Muscle of leg (tissue), 11 donors: Measurements from ENCODE around the gene BCAS1. TPM values are rescaled to one million over a fixed set of nuclear protein-coding genes. Genes with fewer than 3 reads are reported as not detected.

Experiments
- DNase-seq: peaks from one replicate; pipeline ENCODE4 v3.0.0; 2013
- H3K27ac ChIP-seq: one replicate; pipeline ENCODE4 v1.5.1; 2013; ENCODE audit warnings: mild to moderate bottlenecking, low read length, control low read depth
- H3K27me3 ChIP-seq: one replicate; pipeline ENCODE4 v1.6.1; 2013; ENCODE audit warnings: low read length; ENCODE audit not compliant: control insufficient read depth, insufficient read depth
- H3K36me3 ChIP-seq: one replicate; pipeline ENCODE4 v1.6.1; 2013; ENCODE audit warnings: low read length; ENCODE audit not compliant: control insufficient read depth, insufficient read depth
- H3K4me1 ChIP-seq: one replicate; pipeline ENCODE4 v1.6.1; 2013; ENCODE audit warnings: low read length; ENCODE audit not compliant: control insufficient read depth, insufficient read depth
- H3K4me3 ChIP-seq: one replicate; pipeline ENCODE4 v1.5.1; 2013; ENCODE audit warnings: low read length, control low read depth
- H3K9me3 ChIP-seq: replicated peaks from 2 replicates; pipeline ENCODE4 v1.6.1; 2013; ENCODE audit warnings: low read depth, low read length; ENCODE audit not compliant: control insufficient read depth
- WGBS: methylation state at CpG from one replicate; pipeline ENCODE4 v1.1.5; 2013; ENCODE audit warnings: missing lambda C conversion rate; ENCODE audit not compliant: insufficient coverage; 5-methylcytosine and 5-hydroxymethylcytosine counted together
- polyA plus RNA-seq, 8 donors: library from polyadenylated mRNA; unstranded; fragments of 120-200 nt; gene quantifications; one replicate each; pipeline versions ENCODE4 v1.2.1 to v1.2.3, GENCODE V29; 2013; ENCODE audit warnings: inconsistent platforms in 1 of 8, low replicate concordance in 1 of 8; ENCODE audit not compliant: insufficient read length in 8 of 8, insufficient read depth in 1 of 8
- total RNA-seq: library from RNA; stranded (reverse); fragments of 120-200 nt; gene quantifications from one replicate; pipeline ENCODE4 v1.2.4, GENCODE V29; 2013

The BCAS1 gene
- total and polyA plus RNA-seq, 9 donors, result 2.6 to 11.4 (median 5.4) TPM

- WGBS, result no CpG with 5 or more reads among the region's 7 CpGs
- Histone ChIP-seq H3K4me1 (no peaks in the 10 kb centered on the region), H3K27me3 (peaks cover 3% of the 10 kb centered on the region), H3K4me3 (no peak overlapping the region), H3K27ac (no peak overlapping the region), H3K36me3 (no peaks in the 10 kb centered on the region), H3K9me3 (no peaks in the 10 kb centered on the region)
- DNase-seq, result no peak
Observed at GRCh38 chr20:53994088-53994487, 76.3 kb downstream of the BCAS1 start.

GRCh38 chr20:53993310-53993709 is 77.1 kb downstream of the BCAS1 start:
- Histone ChIP-seq H3K9me3 (no peaks in the 10 kb centered on the region), H3K4me3 (no peak overlapping the region), H3K4me1 (no peaks in the 10 kb centered on the region), H3K27me3 (peaks cover 3% of the 10 kb centered on the region), H3K27ac (no peak overlapping the region), H3K36me3 (no peaks in the 10 kb centered on the region)
- DNase-seq, result no peak
- WGBS, result 100% methylated on average over 1 of the region's 5 CpGs

GRCh38 chr20:53990768-53991450 is 79.5 kb downstream of the BCAS1 start:
- 100% methylated on average over 1 of the region's 9 CpGs for WGBS
- no peak overlapping the region for H3K27ac ChIP-seq
- H3K9me3 ChIP-seq, result no peaks in the 10 kb centered on the region
- no peaks in the 10 kb centered on the region for H3K4me1 ChIP-seq
- peak; percentile 28 for DNase-seq
- no peaks in the 10 kb centered on the region for H3K36me3 ChIP-seq
- H3K27me3 ChIP-seq, result no peaks in the 10 kb centered on the region
- no peak overlapping the region for H3K4me3 ChIP-seq

- Histone ChIP-seq H3K27me3 (no peaks in the 10 kb centered on the region), H3K9me3 (no peaks in the 10 kb centered on the region), H3K4me3 (no peak overlapping the region), H3K27ac (no peak overlapping the region), H3K36me3 (no peaks in the 10 kb centered on the region), H3K4me1 (peaks cover 3% of the 10 kb centered on the region)
- no peak for DNase-seq
- no CpG with 5 or more reads among the region's 2 CpGs for WGBS
Observed at GRCh38 chr20:53990003-53990402, 80.4 kb downstream of the BCAS1 start.

GRCh38 chr20:53989401-53989800 is 81.0 kb downstream of the BCAS1 start:
- Histone ChIP-seq H3K4me1 (peaks cover 7% of the 10 kb centered on the region), H3K36me3 (no peaks in the 10 kb centered on the region), H3K9me3 (no peaks in the 10 kb centered on the region), H3K27me3 (no peaks in the 10 kb centered on the region), H3K4me3 (no peak overlapping the region), H3K27ac (no peak overlapping the region)
- 45% methylated on average over 1 of the region's 2 CpGs for WGBS
- DNase-seq, result no peak

- H3K27ac ChIP-seq, result no peak overlapping the region
- peaks cover 9% of the 10 kb centered on the region for H3K4me1 ChIP-seq
- H3K27me3 ChIP-seq, result no peaks in the 10 kb centered on the region
- H3K9me3 ChIP-seq, result no peaks in the 10 kb centered on the region
- no peak overlapping the region for H3K4me3 ChIP-seq
- H3K36me3 ChIP-seq, result no peaks in the 10 kb centered on the region
- 86% methylated on average over 2 of the region's 4 CpGs for WGBS
- DNase-seq, result no peak
Observed at GRCh38 chr20:53986037-53986650, 84.2 kb downstream of the BCAS1 start.

GRCh38 chr20:53985150-53985518 is 85.3 kb downstream of the BCAS1 start:
- Histone ChIP-seq H3K27me3 (no peaks in the 10 kb centered on the region), H3K4me3 (no peak overlapping the region), H3K9me3 (no peaks in the 10 kb centered on the region), H3K4me1 (peaks cover 9% of the 10 kb centered on the region), H3K36me3 (no peaks in the 10 kb centered on the region), H3K27ac (peak overlapping the region; percentile 10)
- no peak for DNase-seq
- 87% methylated on average over 4 of the region's 8 CpGs for WGBS

- peaks cover 9% of the 10 kb centered on the region for H3K4me1 ChIP-seq
- H3K27me3 ChIP-seq, result no peaks in the 10 kb centered on the region
- 19% methylated on average over 3 of the region's 6 CpGs for WGBS
- H3K9me3 ChIP-seq, result no peaks in the 10 kb centered on the region
- no peaks in the 10 kb centered on the region for H3K36me3 ChIP-seq
- no peak overlapping the region for H3K4me3 ChIP-seq
- DNase-seq, result peak; percentile 76
- peak overlapping the region; percentile 64 for H3K27ac ChIP-seq
Observed at GRCh38 chr20:53984356-53985149, 85.8 kb downstream of the BCAS1 start.

GRCh38 chr20:53983401-53983800 is 87.0 kb downstream of the BCAS1 start:
- H3K27me3 ChIP-seq, result peaks cover 2% of the 10 kb centered on the region
- no peaks in the 10 kb centered on the region for H3K36me3 ChIP-seq
- no peak overlapping the region for H3K27ac ChIP-seq
- H3K4me3 ChIP-seq, result no peak overlapping the region
- 85% methylated on average over 2 of the region's 3 CpGs for WGBS
- H3K4me1 ChIP-seq, result peaks cover 9% of the 10 kb centered on the region
- DNase-seq, result no peak
- H3K9me3 ChIP-seq, result no peaks in the 10 kb centered on the region

GRCh38 chr20:53982624-53983023 is 87.8 kb downstream of the BCAS1 start:
- H3K36me3 ChIP-seq, result no peaks in the 10 kb centered on the region
- no peak for DNase-seq
- no CpG with 5 or more reads among the region's 2 CpGs for WGBS
- no peak overlapping the region for H3K27ac ChIP-seq
- H3K4me1 ChIP-seq, result peaks cover 9% of the 10 kb centered on the region
- no peak overlapping the region for H3K4me3 ChIP-seq
- H3K27me3 ChIP-seq, result peaks cover 2% of the 10 kb centered on the region
- no peaks in the 10 kb centered on the region for H3K9me3 ChIP-seq
